ENCODE data around the gene VSTM4.

Gene VSTM4

GRCh38 chr10:48999346-48999745, 116.0 kb downstream of the VSTM4 start:
- DNase-seq (ENCODE audit: low read depth): no peak
- TF ChIP-seq, protein P1, sequence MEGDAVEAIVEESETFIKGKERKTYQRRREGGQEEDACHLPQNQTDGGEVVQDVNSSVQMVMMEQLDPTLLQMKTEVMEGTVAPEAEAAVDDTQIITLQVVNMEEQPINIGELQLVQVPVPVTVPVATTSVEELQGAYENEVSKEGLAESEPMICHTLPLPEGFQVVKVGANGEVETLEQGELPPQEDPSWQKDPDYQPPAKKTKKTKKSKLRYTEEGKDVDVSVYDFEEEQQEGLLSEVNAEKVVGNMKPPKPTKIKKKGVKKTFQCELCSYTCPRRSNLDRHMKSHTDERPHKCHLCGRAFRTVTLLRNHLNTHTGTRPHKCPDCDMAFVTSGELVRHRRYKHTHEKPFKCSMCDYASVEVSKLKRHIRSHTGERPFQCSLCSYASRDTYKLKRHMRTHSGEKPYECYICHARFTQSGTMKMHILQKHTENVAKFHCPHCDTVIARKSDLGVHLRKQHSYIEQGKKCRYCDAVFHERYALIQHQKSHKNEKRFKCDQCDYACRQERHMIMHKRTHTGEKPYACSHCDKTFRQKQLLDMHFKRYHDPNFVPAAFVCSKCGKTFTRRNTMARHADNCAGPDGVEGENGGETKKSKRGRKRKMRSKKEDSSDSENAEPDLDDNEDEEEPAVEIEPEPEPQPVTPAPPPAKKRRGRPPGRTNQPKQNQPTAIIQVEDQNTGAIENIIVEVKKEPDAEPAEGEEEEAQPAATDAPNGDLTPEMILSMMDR (IDR thresholded peaks at IDR 0.05; ENCODE audit: low read depth, low read length, missing control alignments): no peak
- H3K4me3 ChIP-seq (ENCODE audit: low read depth, low read length): no peak overlapping the region

DNA sequence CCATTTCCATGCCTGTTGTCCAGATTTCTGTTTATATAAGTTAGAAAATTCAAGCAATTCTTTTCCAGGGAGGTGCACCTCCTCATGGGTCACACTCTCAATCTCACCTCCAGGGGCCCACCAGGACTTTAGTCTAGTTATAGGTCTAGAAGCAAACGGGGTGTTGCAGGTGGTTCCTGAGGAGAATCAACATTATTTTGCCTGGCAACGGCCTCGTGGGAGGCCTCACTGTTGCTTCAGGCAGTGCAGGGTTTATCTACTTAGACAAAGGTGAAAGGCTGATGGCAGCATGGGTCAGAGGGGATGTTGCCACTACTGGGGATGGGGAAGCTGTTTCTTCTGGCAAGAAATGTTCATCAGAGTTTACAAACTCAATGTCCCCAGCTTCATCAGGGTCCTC, 119.0 kb downstream of the VSTM4 start:
- H3K4me3 ChIP-seq (ENCODE audit: low read depth, low read length): no peak overlapping the region
- TF ChIP-seq, protein P1 (IDR thresholded peaks at IDR 0.05; ENCODE audit: low read depth, low read length, missing control alignments): no peak
- no peak for DNase-seq (ENCODE audit: low read depth)

DNA sequence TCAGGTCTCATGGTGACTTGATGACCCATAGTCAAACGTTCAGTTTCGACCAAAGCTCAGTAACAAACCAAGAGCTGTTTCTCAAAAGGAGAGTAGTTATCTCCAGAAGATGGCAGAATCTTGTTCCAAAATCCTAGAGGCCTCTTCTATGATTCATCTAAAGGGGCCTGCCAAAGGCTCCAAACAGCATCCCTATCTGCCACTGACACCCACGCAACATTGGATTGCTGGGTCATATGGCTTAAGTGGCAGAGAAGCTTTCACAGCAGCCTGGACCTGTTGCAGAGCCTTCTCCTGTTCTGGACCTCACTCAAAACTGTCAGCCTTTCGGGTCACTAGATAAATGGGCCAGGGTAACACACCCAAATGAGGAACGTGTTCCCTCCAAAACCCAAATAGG, 121.7 kb downstream of the VSTM4 start:
- TF ChIP-seq, protein P1 (IDR thresholded peaks at IDR 0.05; ENCODE audit: low read depth, low read length, missing control alignments): no peak
- no peak for DNase-seq (ENCODE audit: low read depth)
- no peak overlapping the region for H3K4me3 ChIP-seq (ENCODE audit: low read depth, low read length)

GRCh38 chr10:48990226-48990625, 125.1 kb downstream of the VSTM4 start:
- DNase-seq (ENCODE audit: low read depth): no peak
- TF ChIP-seq, protein P1 (IDR thresholded peaks at IDR 0.05; ENCODE audit: low read depth, low read length, missing control alignments): no peak
- no peak overlapping the region for H3K4me3 ChIP-seq (ENCODE audit: low read depth, low read length)

GRCh38 chr10:48985621-48986158, 129.6 kb downstream of the VSTM4 start:
- no peak for DNase-seq (ENCODE audit: low read depth)
- no peak overlapping the region for H3K4me3 ChIP-seq (ENCODE audit: low read depth, low read length)
- TF ChIP-seq, protein P1 (IDR thresholded peaks at IDR 0.05; ENCODE audit: low read depth, low read length, missing control alignments): no peak

GRCh38 chr10:48983648-48984351, 131.5 kb downstream of the VSTM4 start:
- no peak for DNase-seq (ENCODE audit: low read depth)
- TF ChIP-seq, protein P1 (IDR thresholded peaks at IDR 0.05; ENCODE audit: low read depth, low read length, missing control alignments): no peak
- no peak overlapping the region for H3K4me3 ChIP-seq (ENCODE audit: low read depth, low read length)

GRCh38 chr10:48982584-48982983, 132.7 kb downstream of the VSTM4 start:
- H3K4me3 ChIP-seq (ENCODE audit: low read depth, low read length): no peak overlapping the region
- TF ChIP-seq, protein P1 (IDR thresholded peaks at IDR 0.05; ENCODE audit: low read depth, low read length, missing control alignments): no peak
- no peak for DNase-seq (ENCODE audit: low read depth)
